ENCODE results near the gene BCL2L11.
"Not testable (repeated sequence)": the region's sequence is repeated elsewhere in the genome, so short reads cannot be mapped to it uniquely, and the experiment has no call there.

Gene BCL2L11, protein sequence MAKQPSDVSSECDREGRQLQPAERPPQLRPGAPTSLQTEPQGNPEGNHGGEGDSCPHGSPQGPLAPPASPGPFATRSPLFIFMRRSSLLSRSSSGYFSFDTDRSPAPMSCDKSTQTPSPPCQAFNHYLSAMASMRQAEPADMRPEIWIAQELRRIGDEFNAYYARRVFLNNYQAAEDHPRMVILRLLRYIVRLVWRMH

DNA sequence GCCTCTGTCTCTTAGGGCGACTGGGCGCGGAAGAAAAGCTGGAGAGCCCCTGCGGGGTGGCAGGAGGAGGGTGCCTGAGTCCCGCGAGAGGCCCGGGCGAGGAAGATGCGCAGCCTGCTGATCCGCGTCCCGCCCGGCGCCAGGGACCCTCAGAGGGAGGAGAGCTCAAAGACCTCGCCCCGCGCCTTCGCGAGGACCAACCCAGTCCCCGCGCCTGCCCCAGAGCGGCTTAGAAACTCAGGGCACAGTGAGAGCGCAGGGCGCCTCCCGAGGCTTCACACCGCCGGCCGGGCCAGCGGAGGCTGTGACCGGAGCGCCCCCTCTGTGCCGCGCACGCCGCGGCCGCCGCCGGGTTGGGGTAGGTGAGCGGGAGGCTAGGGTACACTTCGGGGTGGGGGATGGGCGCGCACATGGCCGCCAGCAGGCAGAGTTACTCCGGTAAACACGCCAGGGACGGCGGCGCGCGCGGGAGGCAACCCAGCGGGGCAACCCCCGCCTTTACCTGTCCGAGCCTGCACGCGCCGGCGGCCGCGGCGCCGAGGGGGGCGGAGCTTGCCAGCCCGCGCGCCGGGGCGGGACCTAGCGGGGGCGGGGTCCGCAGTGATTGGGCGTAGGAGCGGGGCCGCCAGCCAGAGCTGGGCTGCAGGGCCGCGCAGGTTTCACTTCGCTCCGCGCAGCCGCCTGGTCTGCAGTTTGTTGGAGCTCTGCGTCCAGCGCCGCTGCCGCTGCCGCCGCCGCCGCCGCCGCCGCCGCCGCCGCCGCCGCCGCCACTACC is at the start of gene BCL2L11:
Gene BCL2L11, plus strand, starts transcription at position 662 of the 775 bp plus-strand sequence. CDS start 2,832 bp downstream, outside the sequence.
- DNase-seq (ENCODE audit: insufficient read length, low spot score) (peak; percentile 88), FAIRE-seq (peak; percentile 88)

DNA sequence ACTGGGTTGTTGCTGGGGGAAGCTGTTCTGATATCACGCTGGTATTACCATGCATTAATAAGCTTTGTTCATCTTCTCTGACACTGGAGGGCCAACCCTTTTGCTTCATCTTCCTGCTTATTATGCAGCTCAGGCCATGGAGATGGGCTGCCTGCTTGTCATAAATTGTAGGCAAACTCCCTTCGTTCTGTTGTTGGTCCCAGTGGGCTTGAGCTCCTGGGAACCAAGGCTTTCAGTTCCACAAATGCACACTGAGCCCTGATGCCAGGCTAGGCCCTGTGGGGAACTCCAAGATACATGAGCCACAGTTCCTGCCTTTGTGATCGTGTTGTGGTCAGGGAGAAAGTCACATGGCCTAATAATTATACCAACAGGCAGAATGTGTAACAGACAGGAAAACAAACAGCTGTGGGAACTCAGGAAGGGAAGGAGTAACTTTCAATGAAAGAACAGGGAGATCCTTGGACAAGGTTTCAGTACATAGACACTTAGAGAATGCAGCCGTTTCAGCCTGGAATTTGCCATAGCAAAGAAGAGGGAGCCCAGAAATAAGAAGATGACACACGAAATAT is 49.0 kb upstream of the BCL2L11 start:
- peak; percentile 45 for DNase-seq (ENCODE audit: insufficient read length, low spot score)
- no peak for FAIRE-seq

DNA sequence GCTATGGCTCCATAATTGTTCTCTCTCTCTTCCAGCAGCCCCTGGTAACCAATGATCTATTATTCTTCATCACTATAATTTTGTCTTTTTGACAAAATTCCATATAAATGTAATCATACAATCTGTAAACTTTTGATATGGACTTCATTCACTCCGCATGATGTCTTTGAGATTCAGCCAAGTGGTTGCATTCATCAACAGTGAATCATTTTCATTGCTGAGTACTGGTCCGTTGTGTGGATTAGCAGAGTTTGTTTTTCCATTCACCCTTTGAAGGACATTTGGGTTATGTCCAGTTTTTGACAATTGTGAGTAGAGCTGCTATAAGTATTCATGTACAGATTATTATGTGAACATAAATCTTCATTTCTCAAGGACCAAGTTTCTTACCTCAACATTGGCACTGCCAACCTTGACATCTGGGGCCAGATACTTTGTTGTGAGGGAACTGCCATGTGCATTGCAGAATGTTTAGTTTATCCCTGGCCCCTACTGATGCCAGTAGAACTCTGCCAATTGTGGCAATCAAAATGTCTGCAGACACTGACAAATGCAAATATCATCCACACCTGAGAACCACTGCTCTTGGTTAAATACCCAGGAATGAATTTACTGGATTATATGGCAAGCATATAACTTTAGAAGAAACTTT is 48.4 kb upstream of the BCL2L11 start:
- FAIRE-seq (no peak), DNase-seq (ENCODE audit: insufficient read length, low spot score) (peak; percentile 33)

DNA sequence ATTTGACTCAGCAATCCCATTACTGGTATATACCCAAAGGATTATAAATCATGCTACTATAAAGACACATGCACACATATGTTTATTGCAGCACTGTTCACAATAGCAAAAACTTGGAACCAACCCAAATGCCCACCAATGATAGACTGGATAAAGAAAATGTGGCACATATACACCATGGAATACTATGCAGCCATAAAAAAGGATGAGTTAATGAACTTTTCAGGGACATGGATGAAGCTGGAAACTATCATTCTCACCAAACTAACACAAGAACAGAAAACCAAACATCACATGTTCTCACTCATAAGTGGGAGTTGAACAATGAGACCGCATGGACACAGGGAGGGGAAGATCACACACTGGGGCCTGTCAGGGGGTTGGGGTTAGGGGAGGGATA is 38.1 kb upstream of the BCL2L11 start:
- FAIRE-seq; DNase-seq (ENCODE audit: insufficient read length, low spot score): not testable (repeated sequence)

DNA sequence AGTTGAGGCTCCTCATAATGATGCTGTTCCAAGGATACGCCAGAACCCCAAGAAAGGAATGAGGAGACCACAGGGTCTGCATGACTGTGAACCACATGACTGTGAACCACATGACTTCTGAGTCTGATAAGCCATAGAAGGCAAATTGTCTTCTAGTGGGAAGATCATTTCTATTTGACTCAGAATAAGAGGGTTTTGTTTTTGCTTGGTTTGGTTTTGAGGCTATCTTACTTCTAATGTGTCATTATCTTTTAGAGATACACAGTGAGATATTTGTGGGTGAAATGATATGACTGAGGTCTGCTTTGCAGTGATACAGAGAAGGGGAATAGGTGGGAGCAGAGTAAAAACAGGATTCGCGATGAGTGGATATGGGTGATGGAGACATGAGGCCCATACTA is 28.9 kb upstream of the BCL2L11 start:
- FAIRE-seq (no peak), DNase-seq (ENCODE audit: insufficient read length, low spot score) (no peak)

DNA sequence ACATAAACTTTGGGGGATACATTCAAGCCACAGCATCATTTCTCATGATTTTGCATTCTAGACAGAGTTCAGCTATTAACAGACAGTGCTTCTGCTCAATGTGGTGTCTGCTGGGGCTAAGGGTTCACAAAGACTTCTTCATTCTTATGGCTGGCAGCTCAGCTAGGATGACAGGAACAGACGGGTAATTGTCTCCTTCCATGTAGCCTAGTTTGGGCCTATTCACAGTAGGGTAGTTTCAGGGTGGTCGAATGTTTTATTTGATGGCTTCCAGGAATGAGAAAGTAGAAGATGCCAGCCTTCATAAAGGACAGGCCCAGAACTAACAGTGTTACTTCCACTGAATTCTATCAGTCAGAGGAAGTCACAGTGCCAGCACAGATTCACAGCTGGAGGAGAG is 26.0 kb upstream of the BCL2L11 start:
- DNase-seq (ENCODE audit: insufficient read length, low spot score) (no peak), FAIRE-seq (no peak)

DNA sequence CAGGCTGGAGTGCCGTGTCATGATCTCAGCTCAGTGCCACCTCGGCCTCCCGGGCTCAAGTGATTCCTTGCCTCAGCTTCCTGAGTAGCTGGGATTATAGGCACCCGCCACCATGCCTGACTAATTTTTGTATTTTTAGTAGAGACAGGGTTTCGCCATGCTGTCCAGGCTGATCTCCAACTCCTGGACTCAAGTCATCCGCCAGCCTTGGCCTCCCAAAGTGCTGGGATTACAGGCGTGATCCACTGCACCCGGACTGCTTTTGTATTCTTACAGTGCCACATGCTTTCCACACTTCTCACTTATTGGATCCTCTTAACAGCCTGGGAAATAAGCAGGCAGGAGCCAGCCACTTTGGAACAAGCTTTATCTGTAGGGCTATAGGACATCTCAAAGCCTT is 25.3 kb upstream of the BCL2L11 start:
- FAIRE-seq (no peak), DNase-seq (ENCODE audit: insufficient read length, low spot score) (no peak)

DNA sequence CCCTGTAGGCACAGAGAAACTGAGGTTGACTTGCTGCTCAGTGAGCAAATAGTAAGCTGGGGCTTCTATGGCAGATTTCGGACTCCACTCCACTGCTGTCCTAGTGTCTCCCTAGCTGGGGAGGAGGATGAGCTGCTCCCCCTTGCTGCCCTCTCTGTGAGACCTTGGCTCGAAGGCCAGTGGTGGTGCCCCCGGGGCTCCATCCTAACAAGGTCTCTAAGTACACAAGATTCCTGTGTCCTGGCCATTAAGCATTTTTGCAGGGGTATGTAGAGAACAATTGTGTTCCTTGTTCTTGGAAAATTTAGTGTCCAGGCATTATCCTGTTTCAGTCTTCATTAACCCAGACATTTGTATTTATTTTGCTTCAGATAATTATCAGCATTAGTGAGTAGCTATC is 21.3 kb upstream of the BCL2L11 start:
- no peak for FAIRE-seq
- no peak for DNase-seq (ENCODE audit: insufficient read length, low spot score)

DNA sequence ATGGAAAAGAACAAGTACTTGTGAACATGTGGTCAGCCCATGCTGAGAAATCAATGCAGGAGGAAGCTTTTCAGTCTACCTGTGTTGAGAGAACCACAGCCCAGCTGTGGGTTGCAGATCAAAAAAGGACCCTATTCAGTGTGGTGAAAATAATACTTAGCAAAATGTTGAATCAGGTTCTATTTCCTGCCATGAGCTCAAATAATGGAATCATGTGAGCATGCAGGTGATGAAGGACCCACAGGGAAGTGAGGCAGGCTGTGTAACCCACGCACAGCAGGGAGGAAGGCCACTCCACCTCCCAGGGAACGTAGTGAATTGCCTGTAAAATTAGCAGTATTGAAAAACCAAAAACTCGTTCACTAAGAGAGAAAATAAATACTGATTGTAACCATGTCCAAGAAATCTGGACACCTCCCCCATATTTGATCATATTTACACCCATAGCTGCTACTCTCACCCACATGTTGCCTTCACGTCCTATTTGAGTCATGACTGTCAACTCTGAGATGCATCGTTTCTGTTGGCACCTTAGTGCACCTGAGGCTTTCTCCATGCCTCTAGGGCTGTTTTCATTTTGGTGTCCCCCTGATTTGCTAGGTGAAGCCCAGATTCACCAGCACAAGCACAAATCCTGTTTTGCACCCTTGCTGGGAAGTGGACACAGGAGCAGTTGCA is 20.5 kb upstream of the BCL2L11 start:
- DNase-seq (ENCODE audit: insufficient read length, low spot score) (no peak), FAIRE-seq (no peak)

DNA sequence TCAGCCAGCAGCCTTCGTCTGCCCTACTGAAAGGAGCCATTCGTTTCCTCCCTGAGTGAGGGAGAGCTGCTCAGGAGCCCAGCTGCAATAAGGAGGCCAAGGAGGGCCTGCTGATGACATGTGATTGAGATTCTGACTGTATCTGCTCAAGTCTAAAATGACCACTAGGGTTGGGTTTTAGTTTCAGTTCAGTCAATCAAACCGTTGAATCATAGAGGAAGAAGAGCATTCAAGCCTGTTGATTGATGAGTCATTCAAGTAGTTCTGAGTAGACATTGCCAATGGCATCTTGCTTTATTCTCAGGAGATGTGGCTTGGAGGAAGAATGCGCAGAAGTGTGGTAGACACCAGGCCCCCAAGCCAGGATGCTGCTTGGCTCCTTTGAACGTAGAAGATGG is 19.9 kb upstream of the BCL2L11 start:
- no peak for FAIRE-seq

DNA sequence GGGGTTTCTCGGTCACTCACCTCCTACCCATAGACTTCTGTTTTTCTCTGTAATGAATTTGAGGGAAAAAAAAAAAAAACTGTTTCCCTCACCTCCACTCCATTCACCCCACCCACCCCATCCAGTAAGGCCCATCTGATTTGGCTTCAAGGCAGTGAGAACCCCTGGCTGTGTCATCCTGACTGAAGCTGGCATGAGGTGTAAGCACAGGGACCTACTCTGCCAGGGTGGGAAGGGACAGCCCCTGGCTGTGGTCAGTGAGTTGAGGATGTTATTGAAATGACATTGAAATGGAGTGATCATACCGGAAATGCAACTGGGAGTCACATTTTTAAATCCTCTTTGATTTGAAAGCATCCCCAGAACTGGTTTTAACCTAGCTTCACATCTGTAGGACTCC is 19.1 kb upstream of the BCL2L11 start:
- DNase-seq (ENCODE audit: insufficient read length, low spot score): no peak
- no peak for FAIRE-seq

More for the DNA sequence above, 19.9 kb upstream of the BCL2L11 start:
- DNase-seq (ENCODE audit: insufficient read length, low spot score): no peak

DNA sequence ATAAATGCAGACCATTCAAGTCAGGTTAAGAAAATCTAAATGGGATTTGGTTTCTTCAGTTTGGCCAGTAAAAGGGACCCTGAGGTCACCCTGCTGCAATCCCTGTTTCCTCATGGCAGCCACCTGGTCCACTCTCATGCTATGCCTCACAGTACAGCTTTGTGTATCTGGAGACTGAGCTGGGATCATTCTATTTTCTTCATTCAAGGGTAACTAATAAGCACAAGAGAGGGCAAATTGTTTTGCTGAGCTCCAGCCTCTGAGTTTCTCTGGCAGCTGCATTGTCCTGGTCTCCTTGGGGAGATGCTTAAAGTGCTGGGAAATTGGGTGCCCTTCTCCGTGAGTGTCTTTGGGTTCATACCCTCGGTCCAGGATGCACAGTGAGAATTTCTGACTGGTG is 18.5 kb upstream of the BCL2L11 start:
- FAIRE-seq: no peak
- no peak for DNase-seq (ENCODE audit: insufficient read length, low spot score)

DNA sequence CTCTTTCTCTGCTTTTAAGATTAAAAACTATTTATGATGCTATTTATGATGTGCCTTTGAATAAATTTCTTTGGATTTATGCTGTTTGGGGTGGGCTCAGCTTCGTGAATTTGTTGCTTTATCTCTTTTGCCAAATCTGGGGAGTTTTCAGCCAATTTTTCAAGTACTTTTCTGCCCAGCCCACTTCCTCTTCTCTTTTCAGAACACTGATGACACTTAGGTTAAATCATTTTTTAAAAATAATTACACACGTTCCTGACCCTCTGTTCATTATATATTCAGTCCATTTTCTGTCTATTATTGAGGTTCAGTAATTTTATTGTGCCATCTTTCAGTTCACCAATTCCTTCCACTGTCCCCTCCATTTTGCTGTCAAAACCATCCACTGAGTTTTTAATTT is 14.8 kb upstream of the BCL2L11 start:
- DNase-seq (ENCODE audit: insufficient read length, low spot score): no peak
- no peak for FAIRE-seq

DNA sequence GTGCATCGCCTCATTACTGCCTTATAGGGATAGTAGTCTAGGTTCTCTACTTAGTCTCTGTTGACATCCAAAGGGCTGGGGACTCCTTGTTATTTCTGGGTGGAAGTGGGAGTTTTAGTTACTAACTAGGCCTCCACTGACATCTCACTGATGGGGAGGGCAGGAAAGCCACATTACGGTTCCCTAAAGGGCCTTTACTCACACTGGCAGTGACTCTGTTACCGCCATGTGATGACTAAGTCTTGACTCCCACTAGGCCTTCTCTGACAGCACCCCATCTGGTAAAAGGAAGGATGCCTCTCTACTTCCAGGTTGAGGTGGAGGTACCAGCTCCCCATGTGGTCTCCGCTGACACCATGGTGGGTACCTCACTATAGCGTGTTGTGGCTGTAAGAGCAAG is 14.0 kb upstream of the BCL2L11 start:
- FAIRE-seq: no peak
- DNase-seq (ENCODE audit: insufficient read length, low spot score): no peak

DNA sequence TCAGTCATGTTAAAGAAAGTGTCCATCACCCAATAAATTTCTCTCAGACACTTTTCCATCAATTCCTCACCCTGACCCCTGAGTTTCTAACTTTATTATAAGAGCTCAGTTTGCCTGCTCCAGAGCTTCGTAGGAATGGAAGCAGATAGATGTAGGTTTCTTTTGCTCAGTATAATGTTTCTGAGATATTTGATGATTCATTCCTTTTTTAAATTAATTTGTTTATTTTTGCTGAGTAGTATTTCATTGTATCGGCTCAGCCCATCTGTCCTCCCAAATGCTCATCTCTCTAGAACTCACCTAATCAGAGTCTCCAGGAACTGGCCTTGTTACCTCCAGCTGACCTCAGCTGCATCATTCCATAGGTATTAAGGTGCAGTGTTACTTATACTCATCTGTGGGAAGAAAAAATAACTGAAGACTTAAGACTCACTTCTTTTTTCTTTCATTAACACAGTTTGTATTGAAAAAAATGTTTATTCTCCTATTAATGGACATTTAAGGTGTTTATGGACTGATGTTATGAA is 11.9 kb upstream of the BCL2L11 start:
- DNase-seq (ENCODE audit: insufficient read length, low spot score) (no peak), FAIRE-seq (no peak)

DNA sequence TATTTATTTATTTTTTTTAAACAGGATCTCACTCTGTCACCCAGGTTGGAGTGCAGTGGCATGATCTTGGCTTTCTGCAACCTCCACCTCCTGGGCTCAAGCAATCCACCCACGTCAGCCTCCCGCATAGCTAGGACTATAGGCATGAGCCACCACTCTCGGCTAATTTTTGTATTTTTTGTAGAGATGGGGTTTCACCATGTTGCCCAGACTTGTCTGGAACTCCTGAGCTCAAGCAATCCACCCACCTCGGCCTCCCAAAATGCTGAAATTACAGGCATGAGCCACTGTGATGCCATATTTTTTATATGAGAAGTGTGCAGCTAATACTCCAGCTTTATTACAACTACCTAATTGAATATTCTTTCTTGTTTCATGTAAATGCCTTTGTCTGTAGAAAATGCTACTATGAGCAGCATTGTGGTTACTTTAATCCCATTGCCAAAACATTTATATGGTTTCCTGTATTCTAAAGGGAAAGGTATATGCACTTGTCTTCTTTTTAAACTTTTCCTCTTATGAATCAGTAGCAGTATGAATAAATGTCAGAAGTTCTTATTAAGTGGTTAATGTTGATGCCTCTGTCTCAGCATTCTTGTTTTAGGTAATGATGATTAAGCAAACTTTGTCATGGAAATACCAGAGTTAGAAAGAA is 9.5 kb upstream of the BCL2L11 start:
- no peak for DNase-seq (ENCODE audit: insufficient read length, low spot score)
- FAIRE-seq: no peak

DNA sequence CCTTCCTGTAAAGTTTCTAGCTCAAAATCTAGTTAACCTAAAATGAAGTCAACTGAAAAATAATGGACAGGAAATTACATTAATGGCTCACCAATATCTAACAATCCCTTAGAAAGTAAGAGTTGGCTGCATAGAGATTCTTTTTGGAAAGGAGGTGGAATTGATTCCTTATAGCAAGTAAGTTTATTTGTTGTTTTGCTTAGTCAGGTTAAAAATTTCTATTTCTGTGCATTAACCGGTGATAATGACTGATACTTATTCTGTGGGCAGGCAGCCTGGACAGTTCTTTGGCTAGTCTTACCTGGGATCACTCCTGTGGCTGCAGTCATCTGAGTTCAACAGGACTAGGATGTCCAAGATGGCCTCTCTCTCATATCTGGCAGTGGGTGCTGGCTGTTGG is 6.9 kb upstream of the BCL2L11 start:
- DNase-seq (ENCODE audit: insufficient read length, low spot score): no peak
- no peak for FAIRE-seq

DNA sequence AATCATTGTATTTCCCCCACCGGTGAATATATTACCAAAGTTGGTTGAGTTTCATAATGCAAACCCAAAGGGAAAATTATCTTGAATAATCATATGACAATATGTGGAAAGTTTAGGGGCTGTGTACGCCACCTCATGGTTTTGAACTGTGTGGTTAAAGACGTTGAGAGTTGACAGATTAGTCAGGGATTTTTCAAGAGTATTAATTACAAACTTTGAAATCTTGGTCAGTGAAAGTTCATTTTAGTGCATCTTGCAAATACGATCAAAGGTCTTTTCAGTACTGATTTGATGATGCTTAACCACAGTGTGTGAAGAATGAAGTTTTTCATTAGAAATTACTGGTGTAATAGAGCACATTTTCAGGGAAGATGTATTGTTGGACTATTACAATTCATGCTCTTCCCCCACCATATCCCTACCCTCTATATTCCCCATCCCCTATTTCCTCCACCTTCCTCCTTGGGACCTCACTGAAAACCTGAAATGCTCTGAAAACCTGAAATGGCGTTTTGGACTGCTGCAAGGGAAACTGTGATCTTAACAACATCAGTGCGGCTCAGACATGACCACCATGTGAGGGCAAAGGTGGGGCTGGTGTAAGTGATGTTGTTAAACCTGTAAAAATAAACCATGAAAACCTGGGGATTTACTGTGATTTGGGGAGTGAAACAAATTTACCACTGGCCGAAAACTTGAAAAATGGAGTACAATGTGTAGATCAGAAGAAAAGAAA is 4.5 kb upstream of the BCL2L11 start:
- no peak for FAIRE-seq
- no peak for DNase-seq (ENCODE audit: insufficient read length, low spot score)

DNA sequence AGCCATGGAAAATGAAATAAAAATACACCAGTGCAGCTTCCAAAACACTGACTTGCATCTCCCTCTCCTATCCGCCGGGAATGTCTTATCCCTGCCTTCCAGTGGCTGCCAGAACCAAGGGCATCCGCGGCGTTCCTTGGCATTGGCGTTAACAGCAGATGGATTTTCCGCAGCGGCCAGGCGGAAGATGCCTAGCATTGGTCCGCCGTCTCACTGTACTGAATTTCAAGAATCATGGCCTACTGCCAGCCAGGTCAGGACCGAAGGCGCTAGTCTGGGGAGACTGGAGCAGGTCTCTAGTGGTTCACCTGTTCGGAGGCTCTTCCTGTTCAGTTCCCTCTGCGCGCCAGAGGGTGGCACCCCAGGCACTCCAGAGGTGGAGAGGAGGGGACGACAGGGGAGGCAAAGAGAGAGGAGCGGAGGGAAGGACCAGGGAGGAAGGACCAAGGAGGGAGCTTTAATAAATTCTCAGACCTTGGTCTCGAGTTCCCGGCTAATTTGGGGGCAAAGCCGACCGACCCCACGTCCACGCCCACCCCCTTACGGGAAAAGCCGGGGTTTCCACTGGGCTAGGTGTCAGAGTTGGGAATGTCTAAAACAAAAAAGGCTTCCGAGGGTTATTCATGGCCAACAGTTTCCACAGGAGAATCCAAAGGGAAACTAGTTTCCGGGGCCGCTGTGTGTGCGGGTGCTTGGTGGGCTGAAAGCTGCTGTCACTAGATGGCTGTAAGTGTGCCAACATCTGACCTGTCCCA is 3.7 kb upstream of the BCL2L11 start:
- DNase-seq (ENCODE audit: insufficient read length, low spot score) (peak; percentile 88), FAIRE-seq (peak; percentile 42)
